Mesodermal cell (in vitro differentiated cells): ENCODE results near the gene SIX5.

ENCODE experiments used
- H3K27ac ChIP-seq: 2 replicates; pipeline ENCODE4 v1.7.0; 2013; ENCODE audit warnings: mild to moderate bottlenecking, low read depth, low read length, moderate library complexity; ENCODE audit not compliant: severe bottlenecking
- H3K36me3 ChIP-seq: 2 replicates; pipeline ENCODE4 v1.7.1; 2013; ENCODE audit warnings: mild to moderate bottlenecking, low read length, moderate library complexity; ENCODE audit not compliant: control insufficient read depth, insufficient read depth
- H3K4me1 ChIP-seq: one replicate; pipeline ENCODE4 v1.7.1; 2013; ENCODE audit warnings: mild to moderate bottlenecking, low read length; ENCODE audit not compliant: insufficient read depth, control insufficient read depth, poor library complexity, severe bottlenecking
- H3K4me3 ChIP-seq: 2 replicates; pipeline ENCODE4 v1.7.0; 2013; ENCODE audit warnings: low read length, control low read depth, mild to moderate bottlenecking; ENCODE audit not compliant: insufficient read depth, poor library complexity, severe bottlenecking; ENCODE audit errors: extremely low read depth
- H3K9me3 ChIP-seq: 2 replicates; pipeline ENCODE4 v1.7.1; 2013; ENCODE audit warnings: mild to moderate bottlenecking, low read length, moderate library complexity; ENCODE audit not compliant: control insufficient read depth
- WGBS, 2 experiments: methylation state at CpG; one replicate each; pipeline ENCODE4 v1.1.5; 2013; ENCODE audit warnings: missing lambda C conversion rate in 2 of 2; ENCODE audit not compliant: insufficient coverage in 2 of 2; 5-methylcytosine and 5-hydroxymethylcytosine counted together

SIX5 gene

DNA sequence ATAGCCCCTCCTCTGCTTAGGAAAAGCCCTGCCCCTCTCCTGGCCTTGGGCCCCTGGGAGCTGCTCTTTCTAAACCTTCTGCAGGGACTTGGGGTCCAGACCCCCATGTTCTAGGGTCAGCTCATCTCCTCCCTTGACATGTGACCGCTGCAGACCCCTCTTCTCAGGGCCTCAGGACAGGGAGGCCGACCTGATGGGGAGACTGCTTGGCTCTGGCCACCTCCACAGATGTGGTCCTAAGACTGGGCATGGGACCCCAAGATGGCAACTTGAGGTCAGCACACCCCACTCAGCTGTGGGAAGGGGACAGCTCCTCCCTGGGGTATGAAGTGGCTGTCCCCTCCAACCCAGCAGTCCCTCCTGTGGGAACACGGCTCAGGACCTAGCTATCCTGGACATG lies 3.9 kb upstream of the SIX5 start:
- Histone ChIP-seq H3K4me1 (peaks cover 10% of the 10 kb centered on the region), H3K9me3 (no peaks in the 10 kb centered on the region), H3K4me3 (no peak overlapping the region), H3K36me3 (peaks cover 47% of the 10 kb centered on the region), H3K27ac (no peak overlapping the region)
- WGBS, 2 experiments, result 80 to 94% methylated on average over 1 to 3 of the region's 3 CpGs

DNA sequence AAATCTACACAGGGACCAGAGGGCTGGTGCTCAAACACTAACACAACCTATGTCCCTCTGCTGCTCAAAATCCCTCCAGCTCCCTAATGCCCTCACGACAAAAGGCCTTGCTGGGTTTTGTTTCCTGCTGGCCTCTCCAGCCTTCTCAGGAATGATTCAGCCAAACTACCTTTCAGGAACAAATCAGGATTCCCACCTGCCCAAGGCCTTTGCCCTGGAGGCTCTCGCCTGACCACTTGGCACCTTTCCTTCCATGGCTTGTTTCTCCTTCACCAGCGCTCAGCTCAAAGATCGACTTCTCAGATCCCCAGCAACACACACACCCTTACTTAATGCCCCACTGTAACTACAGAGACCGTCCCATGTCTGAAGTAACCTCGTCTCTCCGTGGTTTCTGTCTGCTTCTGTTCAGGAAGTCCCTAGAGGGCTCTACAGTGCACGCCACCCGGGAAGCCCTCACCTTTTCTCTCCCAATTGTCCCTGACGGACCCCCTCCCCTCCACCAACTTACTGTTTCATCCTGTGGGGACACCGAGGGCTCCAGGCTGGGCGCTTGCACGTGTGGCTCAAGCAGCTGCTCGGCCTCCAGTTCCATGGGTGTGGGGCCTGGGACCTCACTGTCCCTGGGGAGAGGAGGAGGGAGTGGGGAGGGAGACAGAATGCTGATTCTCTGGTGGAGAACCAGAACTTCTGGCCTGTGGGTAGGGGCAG lies 3.2 kb upstream of the SIX5 start:
- peaks cover 41% of the 10 kb centered on the region for H3K36me3 ChIP-seq
- H3K4me1 ChIP-seq, result peaks cover 10% of the 10 kb centered on the region
- no peak overlapping the region for H3K4me3 ChIP-seq
- H3K27ac ChIP-seq, result no peak overlapping the region
- H3K9me3 ChIP-seq, result no peaks in the 10 kb centered on the region
- 87 to 88% methylated on average over 8 to 12 of the region's 14 CpGs for WGBS, 2 experiments

DNA sequence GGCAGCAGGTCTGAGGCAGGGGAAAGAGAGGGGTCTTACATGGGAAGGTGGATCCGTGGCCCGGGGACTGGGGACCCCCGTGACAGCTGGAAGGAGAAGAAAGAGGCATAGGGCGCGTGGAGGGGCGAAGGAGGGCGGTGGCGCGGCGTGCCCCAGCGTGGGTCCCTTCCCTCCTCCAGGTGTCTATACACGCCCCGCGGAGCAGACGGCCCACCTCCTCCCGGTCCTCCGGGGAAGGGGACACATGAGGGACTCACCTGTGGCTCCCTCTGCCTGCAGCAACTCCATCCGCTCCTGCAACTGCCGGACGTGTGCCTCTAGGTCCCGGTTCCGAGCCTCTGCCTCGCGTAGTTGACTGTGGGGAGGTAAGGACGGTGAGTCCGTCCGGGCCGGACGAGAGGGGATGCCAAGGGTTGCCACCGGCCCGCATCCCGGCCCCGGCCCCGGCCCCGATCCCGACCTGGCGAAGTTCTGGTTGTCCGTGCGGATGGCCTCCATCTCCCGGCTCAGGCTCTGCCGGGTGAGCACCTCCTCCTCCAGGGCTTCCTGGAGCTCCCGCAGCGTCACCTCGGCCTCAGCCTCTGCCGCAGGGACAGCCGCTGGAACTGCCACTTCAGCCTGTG lies 2.4 kb upstream of the SIX5 start:
- H3K4me3 ChIP-seq, result peak overlapping the region; percentile 80
- no peaks in the 10 kb centered on the region for H3K9me3 ChIP-seq
- peaks cover 36% of the 10 kb centered on the region for H3K36me3 ChIP-seq
- WGBS, 2 experiments, result 89 to 91% methylated on average over 33 to 43 of the region's 46 CpGs
- H3K4me1 ChIP-seq, result peaks cover 15% of the 10 kb centered on the region
- H3K27ac ChIP-seq, result peak overlapping the region; percentile 23

- peaks cover 37% of the 10 kb centered on the region for H3K36me3 ChIP-seq
- H3K27ac ChIP-seq, result peak overlapping the region; percentile 94
- H3K9me3 ChIP-seq, result no peaks in the 10 kb centered on the region
- WGBS, 2 experiments, result 1% methylated on average over 57 to 79 of the region's 79 CpGs
- peaks cover 25% of the 10 kb centered on the region for H3K4me1 ChIP-seq
- peak overlapping the region; percentile 80 for H3K4me3 ChIP-seq
Measured at GRCh38 chr19:45770192-45771101, 1.4 kb upstream of the SIX5 start.

DNA sequence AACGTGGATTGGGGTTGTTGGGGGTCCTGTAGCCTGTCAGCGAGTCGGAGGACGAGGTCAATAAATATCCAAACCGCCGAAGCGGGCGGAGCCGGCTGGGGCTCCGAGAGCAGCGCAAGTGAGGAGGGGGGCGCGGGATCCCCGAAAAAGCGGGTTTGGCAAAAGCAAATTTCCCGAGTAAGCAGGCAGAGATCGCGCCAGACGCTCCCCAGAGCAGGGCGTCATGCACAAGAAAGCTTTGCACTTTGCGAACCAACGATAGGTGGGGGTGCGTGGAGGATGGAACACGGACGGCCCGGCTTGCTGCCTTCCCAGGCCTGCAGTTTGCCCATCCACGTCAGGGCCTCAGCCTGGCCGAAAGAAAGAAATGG lies 754 bp upstream of the SIX5 start:
- Histone ChIP-seq H3K4me3 (peak overlapping the region; percentile 80), H3K4me1 (peaks cover 32% of the 10 kb centered on the region), H3K27ac (peak overlapping the region; percentile 94), H3K36me3 (peaks cover 31% of the 10 kb centered on the region), H3K9me3 (no peaks in the 10 kb centered on the region)
- WGBS, 2 experiments, result 0 to 1% methylated on average over 27 to 28 of the region's 28 CpGs

DNA sequence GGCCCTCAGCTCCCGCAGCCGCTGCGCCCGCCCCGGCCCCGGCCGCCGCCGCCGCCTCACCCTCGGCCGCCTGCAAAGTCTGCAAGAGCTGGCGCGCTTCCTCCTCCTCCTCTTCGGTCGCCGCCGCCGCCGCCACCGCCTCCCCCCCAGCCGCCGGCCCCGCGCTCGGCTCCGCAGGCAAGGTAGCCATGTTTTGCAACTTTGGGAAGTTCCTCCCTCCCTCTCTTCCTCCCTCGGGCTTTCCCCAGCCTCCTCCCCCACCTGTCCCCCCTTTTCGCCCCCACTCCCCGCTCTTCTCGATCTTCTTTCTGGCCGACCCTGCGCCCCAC lies 433 bp downstream of the SIX5 start:
- WGBS, 2 experiments, result 0 to 1% methylated on average over 15 to 32 of the region's 33 CpGs
- Histone ChIP-seq H3K36me3 (peaks cover 28% of the 10 kb centered on the region), H3K4me1 (peaks cover 43% of the 10 kb centered on the region), H3K4me3 (peak overlapping the region; percentile 80), H3K27ac (peak overlapping the region; percentile 98), H3K9me3 (no peaks in the 10 kb centered on the region)

GRCh38 chr19:45767881-45768654 lies 984 bp downstream of the SIX5 start:
- Histone ChIP-seq H3K4me3 (peak overlapping the region; percentile 80), H3K4me1 (peaks cover 43% of the 10 kb centered on the region), H3K9me3 (no peaks in the 10 kb centered on the region), H3K27ac (peak overlapping the region; percentile 98), H3K36me3 (peaks cover 22% of the 10 kb centered on the region)
- 0% methylated on average over 65 to 74 of the region's 102 CpGs for WGBS, 2 experiments

GRCh38 chr19:45767410-45767880 lies 1.6 kb downstream of the SIX5 start:
- Histone ChIP-seq H3K36me3 (peaks cover 16% of the 10 kb centered on the region), H3K4me3 (peak overlapping the region; percentile 80), H3K4me1 (peaks cover 43% of the 10 kb centered on the region), H3K27ac (peak overlapping the region; percentile 98), H3K9me3 (no peaks in the 10 kb centered on the region)
- WGBS, 2 experiments, result 0 to 1% methylated on average over 27 to 30 of the region's 31 CpGs

DNA sequence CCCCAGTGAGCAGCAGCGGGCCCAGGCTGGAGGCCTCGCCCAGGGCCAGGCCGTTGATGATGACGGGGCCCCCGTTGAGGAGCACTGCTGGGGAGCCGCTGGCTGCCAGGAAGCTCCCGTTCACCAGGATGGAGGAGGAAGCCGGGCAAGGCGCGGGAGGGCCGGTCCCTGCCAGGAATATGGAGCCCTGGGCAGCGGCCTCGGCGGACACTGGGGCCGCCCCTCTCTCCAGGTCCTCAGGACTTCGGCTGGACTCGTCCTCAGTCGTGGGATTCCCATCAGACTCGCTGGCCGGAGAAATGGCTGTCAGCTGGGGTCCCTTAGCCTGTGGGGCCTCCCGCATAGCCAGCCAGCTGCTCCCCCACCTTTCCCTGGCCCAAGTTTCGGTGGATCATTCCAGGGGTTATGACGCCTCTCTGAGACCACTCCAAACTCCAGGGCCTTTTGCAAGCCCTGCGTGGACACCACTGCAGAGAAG lies 2.1 kb downstream of the SIX5 start:
- H3K4me3 ChIP-seq, result peak overlapping the region; percentile 80
- peak overlapping the region; percentile 98 for H3K27ac ChIP-seq
- H3K4me1 ChIP-seq, result peaks cover 43% of the 10 kb centered on the region
- H3K9me3 ChIP-seq, result no peaks in the 10 kb centered on the region
- WGBS, 2 experiments, result 33 to 34% methylated on average over 22 of the region's 24 CpGs
- peaks cover 11% of the 10 kb centered on the region for H3K36me3 ChIP-seq

- Histone ChIP-seq H3K4me1 (peaks cover 40% of the 10 kb centered on the region), H3K36me3 (peaks cover 9% of the 10 kb centered on the region), H3K27ac (peak overlapping the region; percentile 98), H3K4me3 (peak overlapping the region; percentile 80), H3K9me3 (no peaks in the 10 kb centered on the region)
- WGBS, 2 experiments, result 89% methylated on average over 14 to 15 of the region's 17 CpGs
Measured at GRCh38 chr19:45766296-45766868, 2.7 kb downstream of the SIX5 start.
